ENCODE results near the gene PROSER2. TPM values are rescaled to one million over a fixed set of nuclear protein-coding genes. Genes with fewer than 3 reads are reported as not detected.

Gene PROSER2
- total and polyA plus RNA-seq, 4 donors: 2.4 to 5.0 (median 4.0) TPM

DNA sequence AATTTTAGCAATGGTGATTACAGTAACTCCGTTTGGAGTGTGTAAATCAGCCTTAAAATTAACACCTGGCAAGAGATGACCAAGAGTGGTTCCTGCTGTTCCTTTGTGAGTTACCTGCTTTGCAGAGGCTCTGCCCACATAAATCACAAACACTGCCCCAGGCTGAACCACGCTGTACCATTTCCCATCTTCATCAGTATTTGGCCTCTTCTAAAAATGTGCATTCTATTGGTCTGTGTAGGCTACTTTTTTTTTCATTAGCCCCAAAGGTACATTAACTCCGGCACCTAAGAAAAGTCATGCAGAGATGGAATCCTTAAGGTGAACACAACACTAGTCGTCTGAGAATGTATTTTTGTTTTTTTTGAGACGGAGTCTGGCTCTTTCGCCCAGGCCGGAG is 96.1 kb downstream of the PROSER2 start:
- peaks cover 20% of the 10 kb centered on the region for H3K36me3 ChIP-seq (ENCODE audit: control insufficient read depth, insufficient read depth, low read length)
- no peaks in the 10 kb centered on the region for H3K9me3 ChIP-seq (ENCODE audit: control insufficient read depth, insufficient read depth, low read length)
- H3K27ac ChIP-seq (ENCODE audit: low read depth, low read length): no peak overlapping the region
- no peaks in the 10 kb centered on the region for H3K27me3 ChIP-seq (ENCODE audit: control insufficient read depth, insufficient read depth, low read length)
- H3K4me1 ChIP-seq (ENCODE audit: control insufficient read depth, insufficient read depth, low read length): no peaks in the 10 kb centered on the region
- no peak for DNase-seq (ENCODE audit: low read depth in 4 of 6, low spot score in 6 of 6)
- 98% methylated on average over 5 of the region's 7 CpGs for WGBS (ENCODE audit: insufficient coverage)
- no peak overlapping the region for H3K4me3 ChIP-seq (ENCODE audit: low read depth, low read length)

Other genes starting within 250 kb of the PROSER2 start
- gene USP6NL, start 211.7 kb upstream of the PROSER2 start, total RNA-seq: 10 to 100 TPM; 25.5 to 30.2 TPM
- gene USP6NL, start 211.7 kb upstream of the PROSER2 start, polyA plus RNA-seq (ENCODE audit: insufficient read length in 2 of 2): 10 to 100 TPM; 24.6 to 30.8 TPM
- 1 to 10 TPM; 2.4 to 5.9 TPM for gene ECHDC3, start 81.0 kb upstream of the PROSER2 start, total RNA-seq
- gene ECHDC3, start 81.0 kb upstream of the PROSER2 start, polyA plus RNA-seq (ENCODE audit: insufficient read length in 2 of 2): 1 to 10 TPM; 1.9 to 3.1 TPM
- gene UPF2, start 219.5 kb downstream of the PROSER2 start, total RNA-seq: 10 to 100 TPM; 24.2 to 24.7 TPM
- 10 to 100 TPM; 16.2 to 20.0 TPM for gene UPF2, start 219.5 kb downstream of the PROSER2 start, polyA plus RNA-seq (ENCODE audit: insufficient read length in 2 of 2)
- gene DHTKD1, start 245.6 kb downstream of the PROSER2 start, total RNA-seq: 10 to 100 TPM; 33.2 to 43.8 TPM
- 10 to 100 TPM; 30.4 to 31.0 TPM for gene DHTKD1, start 245.6 kb downstream of the PROSER2 start, polyA plus RNA-seq (ENCODE audit: insufficient read length in 2 of 2)